HEK293T (cell line): Measurements from ENCODE around the gene TDRD9.

Experiments used
- CTCF ChIA-PET: fragments of 350-600 bp; formaldehyde crosslinking; extraction: SDS; loops from one replicate; lab custom pipeline; 2021; ENCODE audit warnings: antibody characterized with exemption, inconsistent platforms; lab: Yijun Ruan, JAX
- POLR2A ChIA-PET: fragments of 350-600 bp; formaldehyde crosslinking; extraction: SDS; loops from one replicate; lab custom pipeline; 2020; ENCODE audit warnings: antibody characterized with exemption, inconsistent platforms; lab: Yijun Ruan, JAX
- DNase-seq: peaks from one replicate; pipeline ENCODE4 v3.0.0; 2012; ENCODE audit warnings: mixed read lengths; ENCODE audit errors: extremely low spot score
- ARNT ChIP-seq: fragments of 450-650 bp; IDR thresholded peaks from 2 replicates; pipeline ENCODE4 v1.6.1; 2017; ENCODE audit warnings: mild to moderate bottlenecking
- BHLHE40 ChIP-seq: fragments of 450-650 bp; IDR thresholded peaks from 2 replicates; pipeline ENCODE4 v1.6.1; 2016; ENCODE audit warnings: mild to moderate bottlenecking, moderate library complexity, borderline replicate concordance
- CTBP1 ChIP-seq: fragments of 450-650 bp; IDR thresholded peaks from 2 replicates; pipeline ENCODE4 v1.6.1; 2016; ENCODE audit warnings: borderline replicate concordance
- ELF4 ChIP-seq: fragments of 450-650 bp; IDR thresholded peaks from 2 replicates; pipeline ENCODE4 v1.6.1; 2017; ENCODE audit warnings: antibody characterized with exemption
- FOXA1 ChIP-seq: fragments of 450-650 bp; IDR thresholded peaks from 2 replicates; pipeline ENCODE4 v1.6.1; 2016; ENCODE audit warnings: mild to moderate bottlenecking
- FOXK2 ChIP-seq: fragments of 450-650 bp; IDR thresholded peaks from 2 replicates; pipeline ENCODE4 v1.6.1; 2016; ENCODE audit warnings: mild to moderate bottlenecking
- FOXM1 ChIP-seq: fragments of 450-650 bp; IDR thresholded peaks from 2 replicates; pipeline ENCODE4 v1.6.1; 2017; ENCODE audit warnings: mild to moderate bottlenecking, borderline replicate concordance
- HDGF ChIP-seq: fragments of 450-650 bp; IDR thresholded peaks from 2 replicates; pipeline ENCODE4 v1.6.1; 2017; ENCODE audit warnings: antibody characterized with exemption, borderline replicate concordance
- L3MBTL2 ChIP-seq: fragments of 450-650 bp; conservative IDR thresholded peaks from 2 replicates; pipeline ENCODE4 v1.6.1; 2016; ENCODE audit warnings: mild to moderate bottlenecking
- LEF1 ChIP-seq: fragments of 450-650 bp; IDR thresholded peaks from 2 replicates; pipeline ENCODE4 v1.6.1; 2017; ENCODE audit warnings: mild to moderate bottlenecking, borderline replicate concordance
- NFRKB ChIP-seq: fragments of 450-650 bp; IDR thresholded peaks from 2 replicates; pipeline ENCODE4 v1.6.1; 2016; ENCODE audit warnings: mild to moderate bottlenecking, moderate library complexity
- SP1 ChIP-seq: fragments of 450-650 bp; IDR thresholded peaks from 2 replicates; pipeline ENCODE4 v1.6.1; 2017
- SUZ12 ChIP-seq: fragments of 450-650 bp; IDR thresholded peaks from 2 replicates; pipeline ENCODE4 v1.6.1; 2016; ENCODE audit warnings: mild to moderate bottlenecking
- TARDBP ChIP-seq: fragments of 450-650 bp; IDR thresholded peaks from 2 replicates; pipeline ENCODE4 v1.6.1; 2016
- ZNF384 ChIP-seq: fragments of 450-650 bp; IDR thresholded peaks from 2 replicates; pipeline ENCODE4 v1.6.1; 2016
- TF ChIP-seq, protein P1 (sequence below): fragments of 450-650 bp; IDR thresholded peaks from 2 replicates; pipeline ENCODE4 v1.6.1; 2016

The TDRD9 gene

DNA sequence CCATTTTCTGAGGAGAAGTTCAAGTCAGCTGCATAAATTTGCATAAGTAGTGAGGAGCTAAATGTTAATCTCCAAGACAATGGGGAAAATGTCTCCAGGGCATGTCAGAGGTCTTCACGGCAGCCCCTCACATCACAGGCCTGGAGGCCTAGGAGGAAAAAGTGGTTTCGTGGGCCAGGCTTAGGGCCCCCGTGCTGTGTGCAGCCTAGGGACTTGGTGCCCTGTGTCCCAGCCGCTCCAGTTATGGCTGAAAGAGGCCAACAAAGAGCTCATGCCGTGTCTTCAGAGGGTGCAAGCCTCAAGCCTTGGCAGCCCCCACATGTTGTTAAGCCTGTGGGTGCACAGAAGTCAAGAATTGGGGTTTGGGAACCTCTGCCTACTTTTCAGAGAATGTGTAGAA lies 55.9 kb downstream of the TDRD9 start:
- ChIA-PET CTCF (interaction anchor here (1.0 kb wide), 1 partner anchor 83 kb away, joined by 3 read pairs; no protein-coding TSS in a partner anchor), POLR2A (no interaction called here)
- no peak for DNase-seq
- TF ChIP-seq L3MBTL2 (no peak), LEF1 (no peak), FOXA1 (no peak), FOXK2 (no peak), HDGF (no peak), NFRKB (no peak), TARDBP (no peak), ZNF384 (no peak), SP1 (no peak)
- TF ChIP-seq, protein P1, sequence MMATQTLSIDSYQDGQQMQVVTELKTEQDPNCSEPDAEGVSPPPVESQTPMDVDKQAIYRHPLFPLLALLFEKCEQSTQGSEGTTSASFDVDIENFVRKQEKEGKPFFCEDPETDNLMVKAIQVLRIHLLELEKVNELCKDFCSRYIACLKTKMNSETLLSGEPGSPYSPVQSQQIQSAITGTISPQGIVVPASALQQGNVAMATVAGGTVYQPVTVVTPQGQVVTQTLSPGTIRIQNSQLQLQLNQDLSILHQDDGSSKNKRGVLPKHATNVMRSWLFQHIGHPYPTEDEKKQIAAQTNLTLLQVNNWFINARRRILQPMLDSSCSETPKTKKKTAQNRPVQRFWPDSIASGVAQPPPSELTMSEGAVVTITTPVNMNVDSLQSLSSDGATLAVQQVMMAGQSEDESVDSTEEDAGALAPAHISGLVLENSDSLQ, result no peak

DNA sequence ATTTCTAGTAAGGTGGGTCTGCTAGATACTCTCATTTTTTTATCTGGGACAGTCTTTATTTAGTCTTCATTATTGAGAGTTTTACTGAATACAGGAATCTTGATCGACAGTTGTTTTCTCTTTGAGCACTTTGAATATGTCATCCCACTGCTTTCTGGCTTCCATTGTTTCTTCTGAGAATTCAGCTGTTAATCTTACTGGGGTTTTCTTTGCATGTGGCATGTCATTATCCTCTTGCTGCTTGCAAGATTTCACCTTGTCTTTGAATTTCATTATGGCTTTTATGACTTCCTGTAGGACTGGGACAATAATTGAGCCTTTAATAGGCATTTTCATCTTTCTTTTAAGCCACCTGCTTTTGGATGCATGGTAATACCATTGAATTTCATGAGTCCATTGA lies 60.8 kb downstream of the TDRD9 start:
- DNase-seq, result no peak
- ChIA-PET POLR2A (no interaction called here), CTCF (no interaction called here)
- no peak for TF ChIP-seq CTBP1
- TF ChIP-seq ZNF384, result no peak
- no peak for TF ChIP-seq HDGF
- TF ChIP-seq L3MBTL2, result no peak
- no peak for TF ChIP-seq FOXM1
- no peak for TF ChIP-seq FOXA1
- no peak for TF ChIP-seq BHLHE40
- no peak for TF ChIP-seq NFRKB
- TF ChIP-seq TARDBP, result no peak
- no peak for TF ChIP-seq ELF4
- TF ChIP-seq ARNT, result no peak
- TF ChIP-seq SUZ12, result no peak

DNA sequence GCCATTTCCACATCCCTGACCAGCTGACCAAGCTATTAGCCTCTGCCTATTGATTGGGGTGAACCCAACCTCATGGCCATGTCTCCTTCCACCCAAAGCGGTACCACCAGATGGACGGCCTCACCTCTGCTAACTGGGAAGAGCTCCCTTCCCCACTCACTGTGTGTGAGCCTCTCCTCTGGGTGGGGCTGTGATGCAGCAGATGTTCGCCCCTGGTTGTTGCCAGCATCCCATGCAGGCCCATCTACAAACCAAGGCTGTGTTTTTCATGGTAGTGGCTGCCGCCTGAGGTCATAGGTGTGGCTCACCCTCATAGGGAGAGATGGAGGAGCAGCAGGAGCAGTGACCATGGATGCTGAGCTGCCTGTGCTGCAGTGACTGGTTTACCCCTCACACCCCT lies 61.7 kb downstream of the TDRD9 start:
- ChIA-PET POLR2A (no interaction called here), CTCF (no interaction called here)
- no peak for TF ChIP-seq ARNT
- TF ChIP-seq ZNF384, result no peak
- TF ChIP-seq FOXM1, result no peak
- TF ChIP-seq FOXA1, result no peak
- no peak for TF ChIP-seq CTBP1
- TF ChIP-seq NFRKB, result no peak
- TF ChIP-seq HDGF, result no peak
- TF ChIP-seq TARDBP, result no peak
- no peak for TF ChIP-seq L3MBTL2
- no peak for TF ChIP-seq BHLHE40
- TF ChIP-seq ELF4, result no peak
- TF ChIP-seq, protein P1, result no peak
- no peak for TF ChIP-seq SP1
- TF ChIP-seq SUZ12, result no peak
- no peak for TF ChIP-seq FOXK2
- no peak for DNase-seq

DNA sequence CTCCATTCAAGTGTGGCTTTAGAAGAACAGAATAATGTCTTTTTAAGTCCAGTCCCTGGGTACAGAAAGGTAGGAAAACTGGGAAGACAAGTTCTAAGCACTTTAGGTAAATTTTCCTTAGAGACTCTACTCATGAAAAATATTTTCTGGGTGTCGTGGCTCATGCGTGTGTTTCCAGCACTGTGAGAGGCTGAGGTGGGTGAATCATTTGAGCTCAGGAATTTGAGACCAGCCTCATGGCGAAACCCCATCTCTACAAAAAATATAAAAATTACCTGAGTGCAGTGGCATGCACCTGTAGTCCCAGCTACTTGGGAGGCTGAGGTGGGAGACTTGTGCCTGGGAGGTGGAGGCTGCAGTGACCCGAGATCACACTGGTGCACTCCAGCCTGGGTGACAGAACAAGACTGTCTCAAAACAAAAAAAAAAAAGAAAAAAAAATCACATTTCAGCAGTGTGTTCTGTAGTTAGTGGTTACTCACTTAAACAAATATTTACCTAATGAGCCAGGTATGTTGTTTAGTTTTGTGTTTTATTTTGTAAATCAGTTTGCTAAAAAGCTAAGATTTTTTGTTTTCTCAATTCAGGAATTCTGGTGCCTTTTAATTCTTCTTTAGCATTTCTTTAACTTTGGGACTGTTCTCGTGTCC lies 66.4 kb downstream of the TDRD9 start:
- ChIA-PET CTCF (interaction anchor here (0.7 to 2.2 kb wide), 2 partner anchors 78 to 94 kb away, joined by 3 to 10 read pairs; no protein-coding TSS in a partner anchor), POLR2A (no interaction called here)
- DNase-seq, result no peak
- TF ChIP-seq TARDBP (no peak), FOXK2 (no peak), FOXM1 (no peak), ZNF384 (no peak), HDGF (no peak), BHLHE40 (no peak), LEF1 (no peak), FOXA1 (no peak), ELF4 (no peak), ARNT (no peak), SUZ12 (no peak), NFRKB (no peak), L3MBTL2 (no peak), SP1 (no peak), CTBP1 (no peak)
- TF ChIP-seq, protein P1, result no peak

DNA sequence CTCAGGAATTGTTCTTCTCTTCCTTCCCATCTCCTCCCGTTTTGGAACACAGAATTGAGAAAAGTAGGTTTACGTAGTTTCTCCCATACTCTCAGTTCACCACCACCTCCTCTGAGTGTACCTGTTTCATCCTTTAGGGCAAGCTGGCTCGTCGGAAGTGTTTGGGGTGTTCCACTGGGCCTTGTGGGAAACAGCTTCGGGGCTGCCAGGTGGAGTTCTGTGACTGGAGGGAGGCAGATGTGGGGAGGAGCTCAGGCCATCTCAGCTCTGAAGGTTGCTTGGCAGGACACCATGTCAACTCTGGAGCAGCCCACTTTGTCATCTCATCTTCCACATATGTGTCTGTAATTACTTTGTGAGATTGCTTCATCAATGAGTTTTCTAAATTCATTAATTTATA lies 67.6 kb downstream of the TDRD9 start:
- CTCF ChIA-PET, result interaction anchor here (0.7 to 2.2 kb wide), 2 partner anchors 95 to 337 kb away, joined by 3 to 10 read pairs; no protein-coding TSS in a partner anchor
- TF ChIP-seq SUZ12 (no peak), FOXM1 (no peak), ELF4 (no peak), CTBP1 (no peak)
- no peak for DNase-seq
- POLR2A ChIA-PET, result interaction anchor here (0.6 kb wide), 1 partner anchor 195 kb away, joined by 3 read pairs; no protein-coding TSS in a partner anchor

DNA sequence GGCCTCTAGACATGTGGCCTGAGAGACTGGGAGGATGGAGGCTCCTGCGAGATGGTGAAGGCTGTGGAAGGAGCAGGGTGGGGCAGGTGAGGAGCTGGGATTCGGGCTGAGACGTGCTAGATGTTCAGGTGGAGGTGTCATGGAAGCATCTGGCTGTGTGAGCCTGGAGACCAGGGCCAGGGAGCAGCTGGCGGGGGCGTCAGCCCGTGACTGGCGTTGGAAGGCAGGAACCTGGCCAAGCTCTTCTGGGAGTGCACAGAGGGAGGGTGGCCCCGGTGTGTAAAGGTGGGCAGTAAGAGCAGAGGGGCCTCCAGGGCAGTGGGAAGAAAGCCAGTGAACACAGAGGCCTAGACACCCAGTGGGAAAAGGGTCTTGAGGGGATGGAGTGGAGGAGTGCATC lies 69.1 kb downstream of the TDRD9 start:
- CTCF ChIA-PET, result no interaction called here
- no peak for TF ChIP-seq FOXK2
- no peak for TF ChIP-seq FOXM1
- TF ChIP-seq LEF1, result no peak
- no peak for TF ChIP-seq BHLHE40
- POLR2A ChIA-PET, result interaction anchor here (0.9 kb wide), 1 partner anchor 20 kb away, joined by 3 read pairs; no protein-coding TSS in a partner anchor

More for the DNA sequence above, 69.1 kb downstream of the TDRD9 start:
- no peak for DNase-seq
